MM.1S (cell line): ENCODE data around the gene DOCK10.

Experiments used
- EZH2 ChIP-seq: fragments of 300-600 bp; sonication (generic); optimal IDR thresholded peaks from 2 replicates; pipeline ENCODE3; 2017; ENCODE audit warnings: low read depth, mild to moderate bottlenecking, antibody characterized with exemption, low read length, mixed read lengths
- TF ChIP-seq, protein P1 (sequence below): fragments of 300-600 bp; sonication (generic); IDR thresholded peaks from 2 replicates; pipeline ENCODE4 v1.5.1; 2016; ENCODE audit warnings: antibody characterized with exemption, low read length, mixed read lengths

DNA sequence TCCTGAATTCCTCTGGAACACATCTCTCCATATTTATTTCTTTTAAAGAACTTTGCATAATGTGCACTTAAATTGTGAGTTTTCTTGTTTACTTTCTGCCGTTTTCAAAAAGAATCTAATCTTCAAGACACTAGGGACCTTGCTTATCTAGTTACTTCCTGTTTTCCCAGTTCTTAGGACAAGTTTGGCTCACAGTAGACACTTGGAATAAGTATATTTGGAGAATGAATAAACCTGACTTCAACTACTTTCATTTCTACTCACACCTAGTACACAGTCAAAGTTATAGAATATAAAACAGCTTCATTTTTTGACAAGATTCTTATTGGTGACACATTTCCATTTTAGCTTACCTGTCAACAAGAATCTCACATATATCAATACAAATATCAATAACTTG, 170.5 kb downstream of the DOCK10 start:
- TF ChIP-seq, protein P1, sequence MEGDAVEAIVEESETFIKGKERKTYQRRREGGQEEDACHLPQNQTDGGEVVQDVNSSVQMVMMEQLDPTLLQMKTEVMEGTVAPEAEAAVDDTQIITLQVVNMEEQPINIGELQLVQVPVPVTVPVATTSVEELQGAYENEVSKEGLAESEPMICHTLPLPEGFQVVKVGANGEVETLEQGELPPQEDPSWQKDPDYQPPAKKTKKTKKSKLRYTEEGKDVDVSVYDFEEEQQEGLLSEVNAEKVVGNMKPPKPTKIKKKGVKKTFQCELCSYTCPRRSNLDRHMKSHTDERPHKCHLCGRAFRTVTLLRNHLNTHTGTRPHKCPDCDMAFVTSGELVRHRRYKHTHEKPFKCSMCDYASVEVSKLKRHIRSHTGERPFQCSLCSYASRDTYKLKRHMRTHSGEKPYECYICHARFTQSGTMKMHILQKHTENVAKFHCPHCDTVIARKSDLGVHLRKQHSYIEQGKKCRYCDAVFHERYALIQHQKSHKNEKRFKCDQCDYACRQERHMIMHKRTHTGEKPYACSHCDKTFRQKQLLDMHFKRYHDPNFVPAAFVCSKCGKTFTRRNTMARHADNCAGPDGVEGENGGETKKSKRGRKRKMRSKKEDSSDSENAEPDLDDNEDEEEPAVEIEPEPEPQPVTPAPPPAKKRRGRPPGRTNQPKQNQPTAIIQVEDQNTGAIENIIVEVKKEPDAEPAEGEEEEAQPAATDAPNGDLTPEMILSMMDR = no peak
- no peak for TF ChIP-seq EZH2
